ENCODE results near the gene UXS1. TPM values are rescaled to one million over a fixed set of nuclear protein-coding genes. Genes with fewer than 3 reads are reported as not detected.

The UXS1 gene
- total and polyA plus RNA-seq, 2 donors (not counting 3 experiments of a cell fraction or from before 2014, with no cell fraction given) = 34.2 to 43.2 TPM

GRCh38 chr2:106140113-106140512, 54.0 kb downstream of the UXS1 start:
- ChIA-PET CTCF (no interaction called here), POLR2A (no interaction called here)
- Histone ChIP-seq H4K20me1 (replicated peaks; ENCODE audit: control insufficient read depth, extremely low read depth, insufficient read depth, low read length) (no peaks in the 10 kb centered on the region), H3K4me3 (replicated peaks in 1 of 3; ENCODE audit: insufficient read depth in 1 of 3, low read depth in 1 of 3, low read length in 3 of 3) (no peak overlapping the region), H3K27ac (ENCODE audit: insufficient read depth, low read depth, low read length) (no peak overlapping the region), H3K79me2 (ENCODE audit: control insufficient read depth, insufficient read depth, low read length) (no peaks in the 10 kb centered on the region), H3K36me3 (ENCODE audit: control insufficient read depth in 2 of 2, extremely low read depth in 1 of 2, insufficient read depth in 2 of 2, low read length in 2 of 2) (peaks cover 0 to 6% of the 10 kb centered on the region in 2 experiments), H3K4me2 (ENCODE audit: insufficient read depth, low read length) (no peak overlapping the region), H3K27me3 (ENCODE audit: control insufficient read depth in 2 of 2, insufficient read depth in 2 of 2, low read length in 2 of 2) (no peaks in the 10 kb centered on the region), H3K9me3 (replicated peaks; ENCODE audit: control insufficient read depth, insufficient read depth, low read length) (no peaks in the 10 kb centered on the region), H3K9ac (replicated peaks; ENCODE audit: extremely low read depth, insufficient read depth, low read length) (no peak overlapping the region), H3K4me1 (ENCODE audit: control insufficient read depth, extremely low read depth, insufficient read depth, low read length) (peaks cover 7% of the 10 kb centered on the region), H3K9me1 (replicated peaks; ENCODE audit: control insufficient read depth, extremely low read depth, insufficient read depth, low read length) (no peaks in the 10 kb centered on the region), H2AFZ (ENCODE audit: low read depth, low read length) (no peak overlapping the region)
- DNase-seq (ENCODE audit: low read depth, low spot score) = no peak
- intact Hi-C loops (cut with micrococcal nuclease) = no loop called here
- dilution Hi-C loops (cut with MboI; ENCODE audit: extremely low pct_ligation_motif_present, low sequenced_read_pairs) = no loop called here
- FAIRE-seq = no peak
- no peak for TF ChIP-seq EZH2 (IDR thresholded peaks at IDR 0.05; ENCODE audit: borderline replicate concordance, low read depth, low read length, severe bottlenecking)
- TF ChIP-seq MAX (IDR thresholded peaks at IDR 0.05; ENCODE audit: insufficient read depth, insufficient read length) = no peak
- TF ChIP-seq FOS (IDR thresholded peaks at IDR 0.05; ENCODE audit: borderline replicate concordance, insufficient read depth, low read length) = no peak
- no peak for TF ChIP-seq CTCF (IDR thresholded peaks at IDR 0.05; ENCODE audit: extremely low read depth in 1 of 2, insufficient read depth in 1 of 2, low read depth in 1 of 2, low read length in 2 of 2)
- no peak for TF ChIP-seq JUN (IDR thresholded peaks at IDR 0.05; ENCODE audit: borderline replicate concordance, insufficient read depth, insufficient read length, low read depth)
- TF ChIP-seq POLR2A (IDR thresholded peaks at IDR 0.05; ENCODE audit: low read depth, low read length) = no peak
- TF ChIP-seq POLR2AphosphoS5 (IDR thresholded peaks at IDR 0.05; ENCODE audit: insufficient read depth, low read depth, low read length) = no peak
- no peak for TF ChIP-seq MYC (IDR thresholded peaks at IDR 0.05; ENCODE audit: low read depth, low read length)
- no peak for TF ChIP-seq GATA2 (IDR thresholded peaks at IDR 0.05; ENCODE audit: insufficient read depth, insufficient read length, low read depth, low read length)
- no TSS peak for BruUV-seq (replicated peaks)
